ENCODE data around the gene OSBP.
"Not testable (repeated sequence)": the region's sequence is repeated elsewhere in the genome, so short reads cannot be mapped to it uniquely, and the experiment has no call there.

The OSBP gene, protein sequence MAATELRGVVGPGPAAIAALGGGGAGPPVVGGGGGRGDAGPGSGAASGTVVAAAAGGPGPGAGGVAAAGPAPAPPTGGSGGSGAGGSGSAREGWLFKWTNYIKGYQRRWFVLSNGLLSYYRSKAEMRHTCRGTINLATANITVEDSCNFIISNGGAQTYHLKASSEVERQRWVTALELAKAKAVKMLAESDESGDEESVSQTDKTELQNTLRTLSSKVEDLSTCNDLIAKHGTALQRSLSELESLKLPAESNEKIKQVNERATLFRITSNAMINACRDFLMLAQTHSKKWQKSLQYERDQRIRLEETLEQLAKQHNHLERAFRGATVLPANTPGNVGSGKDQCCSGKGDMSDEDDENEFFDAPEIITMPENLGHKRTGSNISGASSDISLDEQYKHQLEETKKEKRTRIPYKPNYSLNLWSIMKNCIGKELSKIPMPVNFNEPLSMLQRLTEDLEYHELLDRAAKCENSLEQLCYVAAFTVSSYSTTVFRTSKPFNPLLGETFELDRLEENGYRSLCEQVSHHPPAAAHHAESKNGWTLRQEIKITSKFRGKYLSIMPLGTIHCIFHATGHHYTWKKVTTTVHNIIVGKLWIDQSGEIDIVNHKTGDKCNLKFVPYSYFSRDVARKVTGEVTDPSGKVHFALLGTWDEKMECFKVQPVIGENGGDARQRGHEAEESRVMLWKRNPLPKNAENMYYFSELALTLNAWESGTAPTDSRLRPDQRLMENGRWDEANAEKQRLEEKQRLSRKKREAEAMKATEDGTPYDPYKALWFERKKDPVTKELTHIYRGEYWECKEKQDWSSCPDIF

DNA sequence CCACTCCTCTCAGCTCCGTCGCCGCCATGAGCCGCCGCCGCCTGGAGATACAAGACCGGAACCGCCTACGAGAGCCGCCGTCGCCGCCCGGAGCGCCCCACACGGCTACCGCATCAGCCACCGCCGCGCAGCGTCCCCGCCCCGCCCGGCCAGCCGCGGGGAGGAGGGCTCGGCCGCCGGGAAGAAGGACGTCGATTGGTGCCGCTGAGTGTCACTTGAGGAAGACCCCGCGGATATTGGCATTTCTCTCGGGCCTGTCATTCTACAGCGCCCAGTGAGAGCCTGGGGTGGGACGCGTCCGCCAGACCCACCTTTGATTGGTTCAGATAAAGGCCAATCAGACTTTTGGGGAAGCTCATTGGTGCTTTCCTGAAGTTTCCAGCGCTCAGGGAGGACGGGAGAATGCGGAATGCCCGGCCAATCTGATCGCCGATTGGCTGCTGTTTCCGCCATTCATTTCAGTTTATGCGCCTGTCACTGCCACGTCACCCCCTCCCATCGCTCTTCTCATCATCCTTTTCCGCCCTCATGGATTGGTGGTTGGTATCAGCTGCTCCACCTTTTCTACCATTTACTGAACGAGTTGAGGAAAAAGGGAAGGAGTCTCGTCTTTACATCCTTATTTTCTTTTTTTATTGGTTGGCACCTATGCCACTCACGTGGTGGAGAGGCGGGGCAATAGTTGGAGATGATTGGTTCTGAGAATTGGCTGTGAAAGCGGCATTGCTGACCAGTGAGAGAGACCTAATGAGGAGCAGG, at the start of gene OSBP:
TSS of gene OSBP (minus strand) at position 138 of the 759 bp plus-strand sequence. CDS start at position 28, 110 bp downstream.
- peak; percentile 98 for DNase-seq

DNA sequence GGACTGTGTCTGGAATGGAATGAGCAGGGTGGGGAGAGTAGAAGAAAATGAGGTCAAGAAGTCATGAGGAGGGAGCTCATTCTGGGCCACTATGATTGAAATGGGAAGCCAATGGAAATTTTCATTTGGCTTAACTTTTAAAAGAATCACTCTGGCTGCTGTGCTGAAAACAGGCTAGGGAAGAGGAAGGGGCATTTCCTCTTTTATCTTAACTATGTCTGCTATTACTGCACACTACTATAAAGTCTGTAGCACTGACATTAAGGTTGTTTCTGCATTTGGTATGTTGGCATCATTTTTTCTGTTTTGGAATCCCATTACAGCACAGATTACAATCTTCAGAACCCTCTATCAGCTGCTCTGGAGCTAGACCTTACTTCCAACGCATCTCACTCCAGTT, 45.0 kb upstream of the OSBP start:
- no peak for DNase-seq

DNA sequence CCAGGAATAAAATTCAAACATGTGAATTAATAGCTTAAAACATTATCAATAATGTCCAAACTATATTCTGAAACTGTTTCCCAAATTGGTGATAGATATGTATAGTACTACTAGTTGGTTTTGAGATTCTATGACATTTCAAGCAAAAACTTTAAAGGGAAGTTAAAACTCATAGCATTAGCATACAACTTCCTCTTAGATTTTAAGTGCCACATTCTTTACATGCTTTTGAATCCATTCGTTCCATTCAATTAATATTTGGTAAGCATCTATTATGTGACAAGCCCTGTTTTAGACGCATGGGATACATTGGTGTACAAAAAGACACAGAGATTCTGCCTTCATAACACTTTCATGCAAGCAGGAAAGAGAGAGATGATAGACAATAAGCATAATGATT, 44.4 kb upstream of the OSBP start:
- no peak for DNase-seq

DNA sequence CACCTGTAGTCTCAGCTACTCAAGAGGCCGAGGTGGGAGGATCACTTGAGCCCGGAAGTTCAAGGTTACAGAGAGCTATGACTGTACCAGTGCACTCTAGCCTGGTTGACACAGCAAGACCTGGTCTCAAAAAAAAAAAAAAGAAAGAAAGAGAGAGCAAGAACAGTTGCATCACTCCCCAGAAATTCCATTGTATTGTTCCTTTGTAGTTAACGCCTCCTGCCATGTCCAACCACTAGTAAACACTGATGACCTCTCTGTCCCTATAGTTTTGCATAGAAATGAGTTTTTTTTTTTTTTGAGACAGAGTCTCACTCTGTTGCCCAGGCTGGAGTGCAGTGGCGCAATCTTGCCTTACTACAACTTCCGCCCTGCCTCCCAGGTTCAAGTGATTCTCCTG, 42.5 kb upstream of the OSBP start:
- no peak for DNase-seq

DNA sequence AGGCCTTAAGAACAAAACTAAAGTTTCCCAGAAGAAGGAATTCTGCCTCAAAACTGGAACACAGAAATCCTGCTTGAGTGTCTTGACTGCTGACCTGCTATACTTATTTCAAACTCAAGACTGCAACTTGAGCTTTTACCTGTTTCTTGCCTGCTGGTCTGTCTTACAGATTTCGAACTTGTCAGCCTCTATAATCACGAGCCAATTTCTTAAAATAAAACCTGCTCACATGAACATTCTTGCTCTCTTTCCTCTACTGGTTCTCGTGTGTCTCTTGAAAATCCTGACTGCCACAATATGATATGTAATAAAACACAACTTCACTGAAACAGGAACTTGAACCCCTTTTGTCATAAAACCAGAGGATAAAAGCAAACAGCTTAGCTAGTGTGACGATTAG, 39.3 kb upstream of the OSBP start:
- DNase-seq, result no peak

DNA sequence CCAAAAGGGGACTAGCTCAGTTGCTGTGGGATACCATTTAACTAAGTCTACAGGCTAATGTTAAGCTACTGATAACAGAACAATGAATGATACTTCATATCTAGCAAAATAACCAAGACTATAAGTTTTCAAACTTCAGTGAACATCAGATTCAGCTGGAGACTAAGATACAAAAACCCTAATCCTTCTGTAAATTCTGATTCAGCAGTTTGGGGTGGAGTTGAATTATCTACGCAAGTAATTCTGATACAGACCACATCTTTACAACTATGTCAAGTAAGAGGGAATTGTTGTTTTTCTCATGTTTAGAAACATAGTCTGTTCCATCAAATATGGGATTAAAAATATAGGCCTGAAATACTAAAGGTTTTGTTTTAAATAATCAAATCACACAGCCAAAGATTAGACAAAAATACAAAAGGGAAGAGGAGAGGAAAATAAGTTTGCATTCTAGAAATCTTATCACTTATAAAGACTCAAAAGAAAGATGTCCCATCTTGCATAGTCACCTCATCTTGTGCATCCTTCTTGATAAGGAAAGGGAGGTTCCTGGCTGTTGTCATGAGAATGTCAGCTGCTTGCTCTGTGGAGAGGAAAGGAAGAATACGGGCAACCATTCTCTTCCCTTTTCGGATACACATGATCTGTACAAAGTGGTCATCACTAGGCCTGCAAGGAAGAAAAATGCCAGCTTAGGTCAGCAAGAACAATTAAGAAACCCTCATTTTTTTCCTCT, 31.8 kb upstream of the OSBP start:
- no peak for DNase-seq

DNA sequence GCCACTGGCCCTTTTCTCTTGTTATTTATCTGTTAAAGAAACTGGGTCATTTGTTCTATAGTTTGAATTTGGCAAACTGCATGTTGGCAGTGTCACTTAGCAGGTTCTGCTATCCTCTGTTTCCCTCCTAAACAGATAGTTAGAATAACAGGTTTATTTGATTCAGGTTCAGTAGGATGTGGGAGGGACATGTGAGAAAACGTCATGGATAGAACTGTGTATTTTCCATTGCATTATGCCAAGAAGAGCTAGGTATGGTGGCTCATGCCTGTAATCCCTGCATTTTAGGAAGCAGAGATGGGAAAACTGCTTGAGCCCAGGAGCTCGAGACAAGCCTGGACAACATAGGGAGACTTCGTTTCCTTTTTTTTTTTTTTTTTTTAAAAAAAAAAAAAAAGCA, 29.0 kb upstream of the OSBP start:
- no peak for DNase-seq

DNA sequence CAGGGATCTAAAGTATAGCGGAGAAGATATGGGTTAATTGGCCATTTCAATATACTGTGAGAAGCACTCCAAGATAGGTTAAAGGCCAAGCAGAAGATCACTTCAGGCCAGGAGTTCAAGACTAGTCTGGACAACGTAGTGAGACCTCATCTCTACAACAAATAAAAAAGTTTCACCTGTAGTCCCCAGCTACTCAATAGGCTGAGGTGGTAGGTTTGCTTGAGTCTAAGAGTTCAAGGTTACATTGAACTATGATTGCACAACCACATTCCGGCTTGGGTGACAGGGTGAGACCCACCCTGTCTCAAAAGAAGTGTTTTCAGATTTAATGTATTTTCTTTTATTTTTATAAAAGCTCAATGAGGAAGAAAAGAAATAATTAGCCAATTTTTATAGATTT, 27.8 kb upstream of the OSBP start:
- DNase-seq, result no peak

DNA sequence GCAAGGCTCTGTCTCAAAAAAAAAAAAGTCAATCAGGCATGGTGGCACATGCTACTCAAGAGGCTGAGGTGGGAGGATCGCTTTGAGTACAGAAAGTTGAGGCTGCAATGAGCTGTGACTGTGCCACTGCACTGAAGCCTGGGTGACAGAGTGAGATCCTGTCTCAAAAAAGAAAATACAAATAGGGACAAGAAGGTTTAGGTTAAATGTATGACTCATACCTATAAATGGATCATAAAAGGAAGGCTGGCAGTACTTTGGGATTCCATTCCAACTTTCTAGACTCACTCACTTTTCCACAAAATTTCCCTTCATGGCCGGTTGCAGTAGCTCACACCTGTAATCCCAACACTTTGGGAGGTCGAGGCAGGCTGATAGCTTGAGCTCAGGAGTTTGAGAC, 25.6 kb upstream of the OSBP start:
- DNase-seq, result no peak

DNA sequence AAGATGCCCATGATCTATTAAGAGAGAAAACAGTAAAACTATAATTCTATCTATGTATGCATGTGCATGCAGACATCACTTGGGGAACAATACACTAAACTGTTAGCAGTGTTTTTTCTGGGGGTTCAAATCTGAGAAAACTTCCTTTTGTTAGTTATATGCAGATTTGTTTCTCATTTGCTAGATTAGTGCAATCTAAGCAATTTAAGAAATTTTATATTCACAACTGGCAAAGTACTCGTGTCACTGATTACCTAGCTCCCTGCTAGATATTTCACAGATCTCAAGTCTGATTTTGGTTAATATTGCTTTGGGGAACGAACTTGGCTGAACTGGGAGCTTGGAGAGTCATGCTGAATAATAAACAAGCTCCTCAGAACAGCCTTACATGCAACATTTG, 14.9 kb upstream of the OSBP start:
- no peak for DNase-seq

DNA sequence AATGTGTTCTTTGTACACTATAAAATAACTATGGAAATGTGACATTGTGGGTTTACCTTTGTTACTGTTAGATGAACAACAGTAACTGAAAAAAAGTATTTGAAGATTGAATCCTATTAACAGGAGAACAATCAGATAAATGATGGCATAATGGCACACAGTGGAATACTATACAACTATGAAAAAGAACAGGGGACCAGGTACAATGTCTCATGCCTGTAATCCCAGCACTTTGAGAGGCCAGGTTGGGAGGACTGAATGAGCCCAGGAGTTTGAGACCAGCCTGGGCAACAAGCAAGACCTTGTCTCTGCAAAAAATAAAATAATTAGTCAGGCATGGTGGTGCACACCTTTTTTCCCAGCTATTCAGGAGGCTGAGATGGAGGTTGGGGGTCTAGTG, 14.4 kb upstream of the OSBP start:
- no peak for DNase-seq

DNA sequence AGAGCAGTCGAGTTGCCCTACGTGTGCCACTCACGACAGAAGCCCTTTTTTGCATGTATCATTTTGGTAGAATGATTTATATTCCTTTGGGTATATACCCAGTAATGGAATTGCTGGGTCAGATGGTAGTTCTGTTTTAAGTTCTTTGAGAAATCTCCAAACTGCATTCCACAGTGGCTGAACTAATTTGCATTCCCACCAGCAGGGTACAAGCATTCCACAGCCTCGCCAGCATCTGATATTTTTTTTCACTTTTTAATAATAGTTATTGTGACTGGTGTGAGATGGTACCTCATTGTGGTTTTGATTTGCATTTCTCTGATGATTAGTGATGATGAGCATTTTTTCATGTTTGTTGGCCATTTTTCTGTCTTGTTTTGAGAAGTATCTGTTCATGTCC, 11.4 kb upstream of the OSBP start:
- not testable (repeated sequence) for DNase-seq

DNA sequence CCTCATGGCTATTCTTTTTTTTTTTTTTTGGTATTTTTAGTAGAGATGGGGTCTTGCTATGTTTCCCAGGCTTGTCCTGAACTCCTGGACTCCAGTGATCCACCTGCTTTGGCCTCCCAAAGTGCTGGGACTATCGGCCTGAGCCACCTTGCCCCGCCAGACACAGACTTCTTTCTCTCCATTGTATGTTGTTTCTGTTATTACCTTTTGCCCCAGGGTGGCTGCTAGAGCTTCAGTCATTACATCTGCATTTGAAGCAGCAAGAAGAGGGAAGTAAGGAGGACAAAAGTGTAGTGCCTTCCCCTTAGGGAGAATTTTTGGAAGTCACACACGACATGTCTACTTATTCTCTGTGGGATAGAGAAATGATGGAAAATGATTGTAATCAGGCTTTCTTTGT, 10.1 kb upstream of the OSBP start:
- no peak for DNase-seq

DNA sequence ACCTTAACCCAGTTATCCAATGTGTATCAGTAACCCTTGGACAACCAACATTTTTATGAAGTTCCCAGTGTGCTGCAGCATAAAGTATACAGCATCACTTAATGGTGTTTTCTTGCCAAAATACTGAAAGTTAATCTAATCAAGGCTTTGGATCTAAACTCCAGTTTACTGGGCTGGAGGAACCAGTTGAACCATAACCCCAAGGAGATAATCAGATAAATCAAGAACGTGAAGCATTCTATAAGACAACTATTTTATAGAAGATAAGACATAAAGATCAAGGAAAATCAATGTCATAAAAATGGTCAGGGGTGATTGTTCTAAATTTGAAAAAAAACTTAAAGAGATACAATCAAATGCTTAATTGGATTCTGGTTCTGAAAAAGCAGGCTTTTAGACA, 2.3 kb upstream of the OSBP start:
- no peak for DNase-seq

DNA sequence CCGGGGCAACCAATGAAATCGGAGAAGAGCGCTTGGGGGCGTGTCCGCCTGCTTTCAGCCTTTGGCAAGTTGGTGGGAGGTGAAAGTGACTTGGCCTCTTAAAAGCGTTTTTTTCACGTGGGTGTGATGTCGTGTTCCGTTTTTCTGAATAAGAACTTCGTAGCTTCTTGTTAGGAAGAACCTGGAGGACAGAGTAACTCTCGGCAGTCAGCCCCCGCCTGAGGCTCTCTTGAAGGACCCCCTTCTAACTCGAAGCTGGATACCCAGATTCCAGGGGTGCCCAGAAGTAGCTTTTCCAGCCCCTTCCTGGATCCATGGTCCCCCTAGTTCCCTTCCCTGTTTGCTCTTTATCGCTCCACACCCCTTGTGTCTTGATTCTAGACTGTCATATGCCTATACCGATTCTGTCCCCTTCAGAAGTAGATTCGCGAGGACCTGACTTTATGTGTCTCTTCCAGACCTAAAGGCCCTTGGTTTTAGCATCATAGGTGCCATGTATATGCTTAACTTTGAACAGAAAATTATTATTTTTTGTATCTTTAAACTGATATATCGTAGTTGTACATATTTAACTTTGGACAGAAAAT, 915 bp upstream of the OSBP start:
- DNase-seq, result no peak

DNA sequence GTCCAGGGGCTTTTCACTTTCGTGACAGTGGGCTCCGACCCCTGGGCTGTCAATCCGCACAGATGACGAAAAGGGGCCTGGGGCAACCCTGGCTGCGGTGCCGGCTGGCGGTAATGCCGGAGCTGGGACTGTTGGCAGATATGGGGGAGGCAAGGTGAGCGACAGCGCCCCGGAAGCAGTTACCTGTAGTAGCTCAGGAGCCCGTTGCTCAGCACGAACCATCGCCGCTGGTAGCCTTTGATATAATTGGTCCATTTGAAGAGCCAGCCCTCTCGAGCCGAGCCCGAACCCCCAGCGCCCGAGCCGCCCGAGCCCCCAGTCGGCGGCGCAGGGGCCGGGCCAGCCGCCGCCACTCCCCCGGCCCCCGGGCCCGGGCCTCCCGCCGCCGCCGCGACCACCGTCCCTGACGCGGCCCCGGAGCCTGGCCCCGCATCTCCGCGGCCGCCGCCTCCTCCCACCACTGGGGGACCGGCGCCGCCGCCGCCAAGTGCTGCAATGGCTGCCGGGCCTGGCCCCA, 396 bp downstream of the OSBP start:
- DNase-seq, result peak; percentile 63

DNA sequence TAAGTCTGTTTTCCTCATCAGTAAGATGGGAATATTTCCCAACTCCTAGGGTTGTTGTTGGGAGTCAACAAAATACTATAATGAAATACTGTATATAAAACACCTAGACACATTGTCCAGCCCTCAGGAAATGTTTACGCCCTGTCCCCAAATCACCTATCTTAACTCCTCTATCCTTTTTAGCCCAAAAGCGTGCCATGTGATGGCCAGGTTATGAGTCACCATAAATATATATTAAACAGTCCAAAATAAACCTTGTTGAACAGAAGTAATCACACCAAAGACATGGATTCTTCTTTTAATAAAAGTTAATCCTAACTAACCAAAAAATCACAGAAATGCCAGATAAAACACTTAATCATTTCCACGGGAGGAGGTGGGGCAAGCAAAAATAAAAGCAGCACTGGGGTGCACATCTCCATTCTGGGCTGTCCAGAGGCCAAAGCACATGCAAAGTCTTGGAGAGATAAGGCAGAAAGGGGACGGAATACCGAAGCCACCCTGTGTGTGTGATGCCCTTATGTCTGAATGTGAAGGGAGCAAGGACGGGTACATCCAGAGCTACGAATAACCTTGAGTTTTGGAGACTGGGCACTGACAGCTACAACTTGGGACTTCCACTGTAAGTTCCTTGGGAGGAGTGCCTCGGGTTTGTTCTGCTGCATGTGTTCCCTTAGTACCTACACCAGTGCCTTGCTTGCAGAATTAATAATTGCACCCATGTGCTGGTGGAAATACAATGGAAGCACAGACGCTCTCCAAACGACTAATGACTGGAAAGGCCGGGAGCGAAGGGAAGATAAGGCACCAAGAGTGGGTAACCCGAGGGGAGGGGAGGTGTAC, 1.1 kb downstream of the OSBP start:
- no peak for DNase-seq

DNA sequence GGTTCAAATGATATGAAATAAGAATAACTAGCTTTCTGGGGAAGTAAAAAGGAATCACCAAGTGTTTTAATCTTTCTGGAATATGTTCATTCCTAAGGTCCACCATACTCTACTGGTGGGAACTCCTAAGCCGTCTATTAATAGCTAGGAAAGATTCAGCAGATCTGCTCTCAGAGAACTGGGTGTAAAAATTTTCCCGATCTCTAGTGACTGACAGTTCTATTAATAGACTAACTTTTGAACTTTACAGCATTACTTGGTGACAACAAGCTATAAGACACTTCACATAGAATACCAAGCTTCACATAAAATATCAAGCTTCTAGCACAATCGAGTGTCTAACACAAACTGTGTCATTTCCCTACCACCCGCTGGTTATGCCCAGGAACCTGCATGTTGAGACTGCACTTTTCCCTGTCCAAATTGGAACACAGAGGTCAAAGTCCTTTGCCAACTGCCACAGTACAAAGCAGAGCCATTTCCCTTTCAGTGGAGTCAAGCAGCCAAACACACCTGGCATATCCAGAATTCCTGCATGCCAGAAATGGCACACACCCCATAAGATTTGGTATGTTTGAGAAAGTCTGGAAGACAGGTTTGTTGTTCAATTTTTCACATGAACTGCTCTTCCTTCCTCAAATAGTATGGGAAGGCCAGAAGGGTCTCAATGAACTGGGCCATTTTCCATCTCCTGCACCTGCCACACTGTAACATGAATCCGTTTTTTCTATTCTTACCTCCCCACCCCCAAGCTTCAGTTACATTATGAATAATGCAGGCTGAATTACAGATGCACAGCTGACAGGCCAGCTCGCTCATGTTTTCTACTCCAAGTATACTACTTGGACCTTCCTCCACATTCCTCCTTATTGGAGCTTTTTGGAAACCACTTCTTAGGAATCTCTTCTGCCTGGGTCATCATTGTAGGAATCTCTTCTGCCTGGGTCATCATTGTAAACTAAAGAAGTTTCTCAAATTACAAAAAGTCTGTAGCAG, 3.7 kb downstream of the OSBP start:
- DNase-seq, result no peak

DNA sequence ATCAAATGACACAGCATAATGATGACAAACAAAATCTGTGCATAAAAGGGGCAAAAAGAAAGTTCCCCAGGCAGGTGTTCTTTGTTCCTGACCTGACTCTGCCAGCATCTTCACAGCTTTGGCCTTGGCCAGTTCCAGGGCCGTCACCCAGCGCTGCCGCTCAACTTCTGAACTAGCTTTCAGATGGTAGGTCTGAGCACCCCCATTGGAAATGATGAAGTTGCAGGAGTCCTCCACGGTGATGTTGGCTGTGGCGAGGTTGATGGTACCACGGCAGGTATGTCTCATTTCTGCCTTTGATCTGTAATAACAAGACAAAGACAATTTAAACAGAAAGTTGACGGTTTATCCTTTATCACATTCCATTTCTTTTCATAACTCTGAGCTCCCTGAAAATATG, 5.3 kb downstream of the OSBP start:
- peak; percentile 51 for DNase-seq

Data from stimulated activated CD4-positive, alpha-beta T cell treated with anti-CD3 and anti-CD28 coated beads, Interleukin-1b, Interleukin-23, amount 100 ng/mL, for 48 hours (primary cell).